Gastrocnemius medialis (tissue), 4 donors: ENCODE data around the gene KRT33A. TPM values are rescaled to one million over a fixed set of nuclear protein-coding genes. Genes with fewer than 3 reads are reported as not detected.
"Not testable (repeated sequence)": the region's sequence is repeated elsewhere in the genome, so short reads cannot be mapped to it uniquely, and the experiment has no call there.

Experiments used
- ATAC-seq, 2 donors: fragments of 150-250 bp; one replicate each; pipeline ENCODE4 v1.9.1; 2016
- DNase-seq, 2 donors: peaks; one replicate each; pipeline ENCODE4 v3.0.0-alpha.2; 2019
- H3K27ac ChIP-seq, 4 donors: fragments of 200-600 bp; sonication (generic); 1 replicate in 1 of 4; 2 replicates in 3 of 4; pipeline ENCODE4 v1.5.1; 2016 to 2018; ENCODE audit warnings: mild to moderate bottlenecking in 2 of 4, moderate library complexity in 1 of 4
- H3K27me3 ChIP-seq, 3 donors: fragments of 200-600 bp; sonication (generic) in 2 of 3; 1 replicate in 1 of 3; 2 replicates in 2 of 3; pipeline versions ENCODE4 v1.5.1 to v1.6.0; 2016 to 2019; ENCODE audit warnings: mild to moderate bottlenecking in 1 of 3, moderate library complexity in 1 of 3
- H3K36me3 ChIP-seq, 2 donors: fragments of 200-600 bp; sonication (generic) in 1 of 2; one replicate each; pipeline ENCODE4 v1.5.1; 2017 to 2018
- H3K4me1 ChIP-seq, 2 donors: fragments of 200-600 bp; sonication (generic) in 1 of 2; one replicate each; pipeline ENCODE4 v1.5.1; 2016 to 2017; ENCODE audit warnings: mild to moderate bottlenecking in 2 of 2
- H3K4me3 ChIP-seq, 4 donors: fragments of 200-600 bp; sonication (generic) in 3 of 4; 1 replicate in 1 of 4; 2 replicates in 3 of 4; pipeline ENCODE4 v1.5.1; 2016 to 2019; ENCODE audit warnings: mild to moderate bottlenecking in 2 of 4
- H3K9me3 ChIP-seq, 3 donors: fragments of 200-600 bp; sonication (generic) in 2 of 3; 1 replicate in 1 of 3; 2 replicates in 2 of 3; pipeline ENCODE4 v1.5.1; 2016 to 2019
- CTCF ChIP-seq, 5 experiments: fragments of 450-650 bp in 3 of 5; fragments of 200-600 bp in 2 of 5; sonication (generic) in 2 of 5; IDR thresholded peaks in 4 of 5; conservative IDR thresholded peaks in 1 of 5; 1 replicate in 4 of 5; 2 replicates in 1 of 5; pipeline ENCODE4 v1.5.1; 2016 to 2019; ENCODE audit warnings: antibody characterized with exemption in 5 of 5, mild to moderate bottlenecking in 3 of 5, moderate library complexity in 3 of 5
- POLR2A ChIP-seq, 2 donors: fragments of 450-650 bp; IDR thresholded peaks; one replicate each; pipeline ENCODE4 v1.6.1; 2017; ENCODE audit warnings: antibody characterized with exemption in 2 of 2, mild to moderate bottlenecking in 2 of 2, moderate library complexity in 2 of 2
- in situ Hi-C, 4 donors: fragments of 200-750 bp; cut with MboI; loops; one replicate each; pipeline versions ENCODE4 v1.15.0 to v1.8.0; 2017; ENCODE audit warnings: low sequenced_read_pairs in 4 of 4
- intact Hi-C: fragments of 100-400 bp; cut with DNase I; formaldehyde crosslinking; loops from one replicate; pipeline ENCODE4 v1.15.1; 2023; ENCODE audit warnings: low total_unique reads
- total RNA-seq, 4 donors: library from RNA; depleted of rRNA; stranded (reverse); fragments of >200 nt; gene quantifications; one replicate each; pipeline versions ENCODE4 v1.1.0 to v1.2.3, GENCODE V29; 2016

KRT33A gene
- total RNA-seq, 4 donors from 2014 or later = not detected

DNA sequence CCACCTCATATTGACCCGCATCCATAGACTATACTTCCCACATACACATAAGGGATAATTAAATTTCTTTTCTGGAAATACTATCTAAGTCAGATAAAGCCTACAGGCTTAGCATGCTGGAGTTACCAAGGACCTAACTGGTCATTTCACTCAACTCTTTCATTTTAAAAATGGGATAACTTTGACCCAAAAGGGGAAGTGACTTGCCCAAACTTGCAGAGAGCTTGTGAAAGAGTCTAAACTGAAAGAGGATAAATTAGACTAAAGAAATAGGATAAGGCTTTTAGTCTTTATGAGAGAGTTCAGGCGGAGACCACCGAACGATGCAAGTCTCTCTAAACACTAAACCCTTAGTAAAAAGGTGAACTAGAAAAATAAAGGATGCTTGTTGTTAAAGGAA, 3.9 kb upstream of the KRT33A start:
- H3K27ac ChIP-seq = no peak overlapping the region
- in situ Hi-C loops = no loop called here
- no peaks in the 10 kb centered on the region for H3K27me3 ChIP-seq
- H3K9me3 ChIP-seq = no peaks in the 10 kb centered on the region
- intact Hi-C loops = no loop called here
- no peak for TF ChIP-seq CTCF (IDR thresholded peaks at IDR 0.05 in 4 of 5, conservative IDR thresholded peaks at IDR 0.05 in 1 of 5)
- TF ChIP-seq POLR2A (IDR thresholded peaks at IDR 0.05) = no peak
- ATAC-seq (no peak), DNase-seq (no peak)
- H3K36me3 ChIP-seq = no peaks in the 10 kb centered on the region
- no peaks in the 10 kb centered on the region for H3K4me1 ChIP-seq
- no peak overlapping the region for H3K4me3 ChIP-seq

- no peaks in the 10 kb centered on the region for H3K9me3 ChIP-seq
- no peaks in the 10 kb centered on the region for H3K36me3 ChIP-seq
- no peaks in the 10 kb centered on the region for H3K27me3 ChIP-seq
- no peak overlapping the region for H3K27ac ChIP-seq
- no peak for TF ChIP-seq CTCF (IDR thresholded peaks at IDR 0.05 in 4 of 5, conservative IDR thresholded peaks at IDR 0.05 in 1 of 5)
- no peak for TF ChIP-seq POLR2A (IDR thresholded peaks at IDR 0.05)
- H3K4me1 ChIP-seq = no peaks in the 10 kb centered on the region
- ATAC-seq = no peak
- intact Hi-C loops (no loop called here), in situ Hi-C loops (no loop called here)
- no peak for DNase-seq
- no peak overlapping the region for H3K4me3 ChIP-seq
Measured at GRCh38 chr17:41352597-41353366, 2.2 kb upstream of the KRT33A start.

DNA sequence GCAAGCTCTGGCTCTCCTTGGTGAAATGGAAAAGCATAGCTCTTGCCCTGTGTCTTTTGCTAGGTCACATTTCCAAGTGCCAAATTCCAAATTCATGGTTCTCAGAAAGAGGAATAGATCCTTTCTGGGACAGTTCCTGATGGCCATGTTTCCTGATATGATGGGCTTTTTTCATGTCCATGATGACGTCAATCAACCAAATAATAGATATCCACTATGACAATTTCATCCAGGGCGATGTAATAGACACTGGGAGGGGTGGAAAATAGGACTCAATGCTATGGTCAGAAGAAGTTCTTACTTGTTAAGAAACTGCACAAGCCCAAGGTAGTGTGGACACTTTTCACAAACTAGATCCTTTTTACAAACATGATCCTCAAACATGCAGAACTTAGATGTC, 549 bp upstream of the KRT33A start:
- no peaks in the 10 kb centered on the region for H3K9me3 ChIP-seq
- ATAC-seq (no peak), DNase-seq (no peak)
- no peaks in the 10 kb centered on the region for H3K36me3 ChIP-seq
- H3K27ac ChIP-seq = no peak overlapping the region
- H3K4me3 ChIP-seq = no peak overlapping the region
- TF ChIP-seq POLR2A (IDR thresholded peaks at IDR 0.05) (no peak), CTCF (IDR thresholded peaks at IDR 0.05 in 4 of 5, conservative IDR thresholded peaks at IDR 0.05 in 1 of 5) (no peak)
- no peaks in the 10 kb centered on the region for H3K27me3 ChIP-seq
- H3K4me1 ChIP-seq = no peaks in the 10 kb centered on the region
- intact Hi-C loops (no loop called here), in situ Hi-C loops (no loop called here)

GRCh38 chr17:41347869-41348760, 2.5 kb downstream of the KRT33A start:
- no peak overlapping the region for H3K27ac ChIP-seq
- no peak for TF ChIP-seq CTCF (IDR thresholded peaks at IDR 0.05 in 4 of 5, conservative IDR thresholded peaks at IDR 0.05 in 1 of 5)
- TF ChIP-seq POLR2A (IDR thresholded peaks at IDR 0.05) = no peak
- H3K9me3 ChIP-seq = no peaks in the 10 kb centered on the region
- ATAC-seq (no peak), DNase-seq (no peak)
- intact Hi-C loops = no loop called here
- no peaks in the 10 kb centered on the region for H3K36me3 ChIP-seq
- H3K4me1 ChIP-seq = no peaks in the 10 kb centered on the region
- in situ Hi-C loops = no loop called here
- no peaks in the 10 kb centered on the region for H3K27me3 ChIP-seq
- no peak overlapping the region for H3K4me3 ChIP-seq

- ATAC-seq, H3K27me3 ChIP-seq, H3K4me3 ChIP-seq, H3K9me3 ChIP-seq, H3K27ac ChIP-seq, in situ Hi-C loops, H3K4me1 ChIP-seq, intact Hi-C loops, H3K36me3 ChIP-seq, DNase-seq: not testable (repeated sequence)
Measured at GRCh38 chr17:41346421-41346820, 4.2 kb downstream of the KRT33A start.
